K562 (cell line): ENCODE results near the gene ACBD4. TPM values are rescaled to one million over a fixed set of nuclear protein-coding genes. Genes with fewer than 3 reads are reported as not detected.
A peak's percentile ranks its signal among the peaks of the same experiment; 100 is the strongest.

ENCODE experiments used
- ATAC-seq: fragments of 200-7000 bp; cut with Tn5 transposase; 3 replicates; pipeline ENCODE4 v1.9.1; 2020; ENCODE audit warnings: moderate library complexity
- BruUV-seq: library from RNA; stranded (reverse); fragments of 400-500 nt; replicated peaks from 2 replicates; lab custom pipeline; 2021; lab: Mats Ljungman, UMichigan
- CTCF ChIA-PET: fragments of 300-600 bp; formaldehyde crosslinking; extraction: SDS; loops from one replicate; lab custom pipeline; 2021; ENCODE audit warnings: low intra/inter-chr PET ratio; lab: Yijun Ruan, JAX
- POLR2A ChIA-PET: fragments of 300-600, 350-650 bp; sonication (Branson Sonifier 250); formaldehyde crosslinking; extraction: SDS; loops from one replicate; lab custom pipeline; 2021; ENCODE audit warnings: antibody characterized with exemption, inconsistent platforms; lab: Yijun Ruan, JAX
- DNase-seq, 4 experiments: peaks; one replicate each; pipeline versions ENCODE4 v3.0.0 to v3.0.0-alpha.2; 2011 to 2018; ENCODE audit warnings: low spot score in 3 of 4, mixed read lengths in 3 of 4; ENCODE audit errors: extremely low read depth in 1 of 4
- FAIRE-seq: peaks from 2 replicates; lab custom pipeline; 2011; peaks lifted over from hg19 to GRCh38; lab: Jason Lieb, UNC
- H2AFZ ChIP-seq: 2 replicates; pipeline ENCODE4 v1.6.0; 2011; ENCODE audit warnings: low read depth, low read length, control low read depth, inconsistent platforms
- H3K27ac ChIP-seq: fragments of 200-600 bp; 3 replicates; pipeline ENCODE4 v1.8.0; 2011; ENCODE audit warnings: low read depth, mild to moderate bottlenecking, control low read depth, inconsistent platforms, low read length, moderate library complexity, mixed read lengths; ENCODE audit errors: extremely low read depth
- H3K27me3 ChIP-seq, 2 experiments: fragments of 300-600 bp in 1 of 2; 2 replicates in 1 of 2; 3 replicates in 1 of 2; pipeline versions ENCODE4 v1.6.0 to v1.8.0; 2011; ENCODE audit warnings: inconsistent platforms in 2 of 2, low read length in 2 of 2, mild to moderate bottlenecking in 1 of 2, mixed read lengths in 1 of 2, moderate library complexity in 1 of 2; ENCODE audit not compliant: control insufficient read depth in 2 of 2, insufficient read depth in 2 of 2
- H3K36me3 ChIP-seq: fragments of 300-600 bp; 3 replicates; pipeline ENCODE4 v1.8.0; 2011; ENCODE audit warnings: mild to moderate bottlenecking, low read length, inconsistent platforms; ENCODE audit not compliant: control insufficient read depth, insufficient read depth
- H3K4me1 ChIP-seq, 2 experiments: fragments of 200-600 bp in 1 of 2; replicated peaks in 1 of 2; 2 replicates in 1 of 2; 3 replicates in 1 of 2; pipeline versions ENCODE4 v1.5.1 to v1.8.0; 2011; ENCODE audit warnings: inconsistent platforms in 2 of 2, low read length in 2 of 2, mild to moderate bottlenecking in 1 of 2, mixed read lengths in 1 of 2, moderate library complexity in 1 of 2; ENCODE audit not compliant: control insufficient read depth in 2 of 2, insufficient read depth in 2 of 2
- H3K4me2 ChIP-seq: 2 replicates; pipeline ENCODE4 v1.6.1; 2011; ENCODE audit warnings: low read length, control low read depth, inconsistent platforms, mixed read lengths; ENCODE audit not compliant: insufficient read depth
- H3K4me3 ChIP-seq: fragments of 200-600 bp; sonication (generic), shearing (Covaris generic); 2 replicates; pipeline ENCODE4 v1.5.1; 2016; ENCODE audit warnings: control low read depth, inconsistent platforms
- H3K79me2 ChIP-seq: fragments of 200-600 bp; 3 replicates; pipeline ENCODE4 v1.8.0; 2011; ENCODE audit warnings: low read length, inconsistent platforms; ENCODE audit not compliant: control insufficient read depth, insufficient read depth
- H3K9ac ChIP-seq, 2 experiments: 2 replicates each; pipeline versions ENCODE4 v1.6.0 to v1.6.1; 2011; ENCODE audit warnings: low read depth in 2 of 2, low read length in 2 of 2, control low read depth in 1 of 2, inconsistent platforms in 1 of 2, mild to moderate bottlenecking in 1 of 2, mixed read lengths in 1 of 2; ENCODE audit not compliant: insufficient read depth in 1 of 2
- H3K9me1 ChIP-seq: one replicate; pipeline ENCODE4 v1.6.0; 2011; ENCODE audit warnings: inconsistent platforms, mild to moderate bottlenecking, low read length, moderate library complexity; ENCODE audit not compliant: control insufficient read depth, insufficient read depth
- H3K9me3 ChIP-seq: replicated peaks from 2 replicates; pipeline ENCODE4 v1.5.1; 2011; ENCODE audit warnings: low read depth, low read length, inconsistent platforms; ENCODE audit not compliant: control insufficient read depth, insufficient read depth
- H4K20me1 ChIP-seq: replicated peaks from 2 replicates; pipeline ENCODE4 v1.6.1; 2011; ENCODE audit warnings: low read length, inconsistent platforms, mixed read lengths; ENCODE audit not compliant: control insufficient read depth, insufficient read depth
- IRF2 ChIP-seq: sonication (generic); formaldehyde crosslinking; IDR thresholded peaks from 2 replicates; pipeline ENCODE4 v1.8.1; 2022; ENCODE audit warnings: mild to moderate bottlenecking, missing genetic modification reagents
- KDM2B ChIP-seq: fragments of 250-450 bp; sonication (Bioruptor Pico); IDR thresholded peaks from 2 replicates; pipeline ENCODE4 v1.8.0; 2021; ENCODE audit warnings: mild to moderate bottlenecking, moderate library complexity
- NR4A1 ChIP-seq, 2 experiments: fragments of 250-450 bp in 1 of 2; fragments of 450-650 bp in 1 of 2; sonication (Bioruptor Pico) in 1 of 2; IDR thresholded peaks; 2 replicates each; pipeline versions ENCODE4 v1.4.0 to v1.6.1; 2016 to 2020; ENCODE audit warnings: mild to moderate bottlenecking in 2 of 2, missing compliant biosample characterization in 1 of 2, missing genetic modification characterization in 1 of 2, moderate library complexity in 1 of 2
- PHF20 ChIP-seq: fragments of 450-650 bp; IDR thresholded peaks from 2 replicates; pipeline ENCODE4 v1.6.1; 2018; ENCODE audit not compliant: partially characterized antibody
- SMAD3 ChIP-seq: fragments of 450-650 bp; formaldehyde crosslinking; conservative IDR thresholded peaks from 2 replicates; pipeline ENCODE4 v1.4.0; 2020; ENCODE audit warnings: mild to moderate bottlenecking
- SRSF1 ChIP-seq: fragments of 200-400 bp; formaldehyde crosslinking; IDR thresholded peaks from 2 replicates; pipeline ENCODE4 v1.6.1; 2017; ENCODE audit warnings: mild to moderate bottlenecking, low read depth, low read length, moderate library complexity
- TAF7 ChIP-seq: fragments of 450-650 bp; IDR thresholded peaks from 2 replicates; pipeline ENCODE4 v1.6.1; 2016; ENCODE audit warnings: missing genetic modification characterization, missing compliant biosample characterization
- TSC22D4 ChIP-seq: fragments of 450-650 bp; IDR thresholded peaks from 2 replicates; pipeline ENCODE4 v1.6.1; 2016; ENCODE audit warnings: missing genetic modification characterization, missing biosample characterization, control low read depth
- ZNF263 ChIP-seq: sonication (generic); formaldehyde crosslinking; IDR thresholded peaks from 2 replicates; pipeline ENCODE4 v1.8.0; 2022; ENCODE audit warnings: mild to moderate bottlenecking, missing genetic modification reagents, borderline replicate concordance
- ZNF398 ChIP-seq: fragments of 250-450 bp; sonication (Bioruptor Pico); IDR thresholded peaks from 2 replicates; pipeline ENCODE4 v1.8.0; 2021; ENCODE audit warnings: moderate library complexity, mild to moderate bottlenecking, inconsistent platforms
- ZNF583 ChIP-seq: fragments of 250-450 bp; sonication (Bioruptor Pico); IDR thresholded peaks from 2 replicates; pipeline ENCODE4 v1.4.0; 2020
- WGBS: fragments of 100-300 bp; shearing (Covaris generic); methylation state at CpG from one replicate; pipeline ENCODE4 v1.1.6; 2016; ENCODE audit warnings: low coverage, mixed read lengths; ENCODE audit not compliant: insufficient coverage; ENCODE audit errors: missing lambda C conversion rate; 5-methylcytosine and 5-hydroxymethylcytosine counted together
- in situ Hi-C: fragments of 300-500 bp; cut with MboI; formaldehyde crosslinking; loops from 4 replicates; pipeline ENCODE4 v1.15.0; 2018; ENCODE audit warnings: inconsistent platforms, mixed read lengths
- intact Hi-C: fragments of 100-400 bp; cut with micrococcal nuclease; formaldehyde crosslinking; loops from 2 replicates; pipeline ENCODE4 v1.14.2; 2022
- polyA plus RNA-seq, 8 experiments: library from polyadenylated mRNA; depleted of rRNA in 4 of 8; stranded (reverse) in 5 of 8; unstranded in 3 of 8; fragments of >200 nt; fragmentation: Nextera tagmentation in 2 of 8; fragmentation: Illumina TruSeq in 1 of 8; extraction: Ambion mirVana in 2 of 8; extraction: Trizol in 1 of 8; gene quantifications; 2 replicates each; pipeline versions ENCODE4 v1.2.1 to v1.2.3, GENCODE V29; 2011 to 2014; ENCODE audit warnings: inconsistent platforms in 1 of 8, missing spikeins in 1 of 8
- total RNA-seq, 7 experiments: library from RNA; depleted of rRNA in 6 of 7; stranded (reverse); fragments of >200 nt in 6 of 7; fragmentation: Illumina TruSeq in 2 of 7; extraction: Trizol in 2 of 7; gene quantifications; 2 replicates each; pipeline versions ENCODE4 v1.2.1 to v1.2.3, GENCODE V29; 2011 to 2021; ENCODE audit warnings: low replicate concordance in 1 of 7
- TF ChIP-seq, protein P1 (sequence below): sonication (generic); formaldehyde crosslinking; IDR thresholded peaks from 2 replicates; pipeline ENCODE4 v1.8.0; 2023; ENCODE audit warnings: mild to moderate bottlenecking, missing genetic modification reagents
- TF ChIP-seq, protein P2 (sequence below): fragments of 250-450 bp; sonication (Bioruptor Pico); IDR thresholded peaks from 2 replicates; pipeline ENCODE4 v1.9.0; 2021; ENCODE audit warnings: mild to moderate bottlenecking

Gene ACBD4
- total and polyA plus RNA-seq, 9 of the 15 experiments (the other 6 are each of a cell fraction or from before 2014, with no cell fraction given): 0.14 to 6.9 (median 4.6) TPM

GRCh38 chr17:45147581-45148182 is 12.2 kb downstream of the ACBD4 start:
- Histone ChIP-seq H4K20me1 (peaks cover 5% of the 10 kb centered on the region; the same call in 1 of the 2 replicates), H3K27me3 (no peaks in the 10 kb centered on the region), H3K27ac (peak overlapping the region; percentile 97), H2AFZ (peak overlapping the region; percentile 82), H3K9me1 (no peaks in the 10 kb centered on the region), H3K4me1 (peaks cover 39 to 52% of the 10 kb centered on the region in 2 experiments), H3K4me2 (peak overlapping the region; percentile 88), H3K9me3 (no peaks in the 10 kb centered on the region), H3K79me2 (peaks cover 54% of the 10 kb centered on the region), H3K36me3 (peaks cover 3% of the 10 kb centered on the region; the same call in 1 of the 3 replicates), H3K4me3 (peak overlapping the region; percentile 51), H3K9ac (peak overlapping the region; percentile 96 to 99)
- ChIA-PET CTCF (interaction anchor here (2.8 kb wide), 1 partner anchor 12 kb away, joined by 14 read pairs; the partner anchor contains the start of gene ACBD4), POLR2A (interaction anchor here (0.6 to 10.1 kb wide), 34 partner anchors 9 to 1006 kb away, joined by 3 to 497 read pairs (median 5); partner anchors contain the start of genes ACBD4, DCAKD, EFTUD2 and HEXIM2)
- in situ Hi-C loops: no loop called here
- FAIRE-seq (no peak), ATAC-seq (peak; percentile 34), DNase-seq (peak in 3 of 4 experiments; percentile 66 to 91 (median 70))
- BruUV-seq: no TSS peak
- intact Hi-C loops: loop anchor here (1.0 to 2.0 kb wide), 3 partner anchors 12 to 49 kb away; partner anchors contain the start of genes ACBD4 and HEXIM2
- under 1% methylated on average over 27 of the region's 38 CpGs for WGBS
- 0 out of 2 replicates have a peak, but pooled peaks have one; percentile 56 for TF ChIP-seq KDM2B (CRISPR knock-in tag)
- TF ChIP-seq ZNF583 (CRISPR knock-in tag): no peak
- TF ChIP-seq, protein P1, sequence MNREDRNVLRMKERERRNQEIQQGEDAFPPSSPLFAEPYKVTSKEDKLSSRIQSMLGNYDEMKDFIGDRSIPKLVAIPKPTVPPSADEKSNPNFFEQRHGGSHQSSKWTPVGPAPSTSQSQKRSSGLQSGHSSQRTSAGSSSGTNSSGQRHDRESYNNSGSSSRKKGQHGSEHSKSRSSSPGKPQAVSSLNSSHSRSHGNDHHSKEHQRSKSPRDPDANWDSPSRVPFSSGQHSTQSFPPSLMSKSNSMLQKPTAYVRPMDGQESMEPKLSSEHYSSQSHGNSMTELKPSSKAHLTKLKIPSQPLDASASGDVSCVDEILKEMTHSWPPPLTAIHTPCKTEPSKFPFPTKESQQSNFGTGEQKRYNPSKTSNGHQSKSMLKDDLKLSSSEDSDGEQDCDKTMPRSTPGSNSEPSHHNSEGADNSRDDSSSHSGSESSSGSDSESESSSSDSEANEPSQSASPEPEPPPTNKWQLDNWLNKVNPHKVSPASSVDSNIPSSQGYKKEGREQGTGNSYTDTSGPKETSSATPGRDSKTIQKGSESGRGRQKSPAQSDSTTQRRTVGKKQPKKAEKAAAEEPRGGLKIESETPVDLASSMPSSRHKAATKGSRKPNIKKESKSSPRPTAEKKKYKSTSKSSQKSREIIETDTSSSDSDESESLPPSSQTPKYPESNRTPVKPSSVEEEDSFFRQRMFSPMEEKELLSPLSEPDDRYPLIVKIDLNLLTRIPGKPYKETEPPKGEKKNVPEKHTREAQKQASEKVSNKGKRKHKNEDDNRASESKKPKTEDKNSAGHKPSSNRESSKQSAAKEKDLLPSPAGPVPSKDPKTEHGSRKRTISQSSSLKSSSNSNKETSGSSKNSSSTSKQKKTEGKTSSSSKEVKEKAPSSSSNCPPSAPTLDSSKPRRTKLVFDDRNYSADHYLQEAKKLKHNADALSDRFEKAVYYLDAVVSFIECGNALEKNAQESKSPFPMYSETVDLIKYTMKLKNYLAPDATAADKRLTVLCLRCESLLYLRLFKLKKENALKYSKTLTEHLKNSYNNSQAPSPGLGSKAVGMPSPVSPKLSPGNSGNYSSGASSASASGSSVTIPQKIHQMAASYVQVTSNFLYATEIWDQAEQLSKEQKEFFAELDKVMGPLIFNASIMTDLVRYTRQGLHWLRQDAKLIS (CRISPR knock-in tag): no peak
- TF ChIP-seq TAF7 (tag): peak; percentile 79
- TF ChIP-seq IRF2 (CRISPR knock-in tag): no peak
- TF ChIP-seq ZNF263 (CRISPR knock-in tag): no peak
- TF ChIP-seq TSC22D4 (tag): no peak
- TF ChIP-seq NR4A1 (CRISPR knock-in tag; IDR thresholded peaks at IDR 0.05): no peak
- no peak for TF ChIP-seq NR4A1 (tag; IDR thresholded peaks at IDR 0.05)
- no peak for TF ChIP-seq SMAD3 (CRISPR knock-in tag)
- no peak for TF ChIP-seq ZNF398 (CRISPR knock-in tag)
- TF ChIP-seq SRSF1: no peak
- TF ChIP-seq, protein P2, sequence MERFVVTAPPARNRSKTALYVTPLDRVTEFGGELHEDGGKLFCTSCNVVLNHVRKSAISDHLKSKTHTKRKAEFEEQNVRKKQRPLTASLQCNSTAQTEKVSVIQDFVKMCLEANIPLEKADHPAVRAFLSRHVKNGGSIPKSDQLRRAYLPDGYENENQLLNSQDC (CRISPR knock-in tag): no peak; the same call in none of the 2 replicates
- TF ChIP-seq PHF20: no peak
